Stimulated activated CD4-positive, alpha-beta T cell treated with anti-CD3 and anti-CD28 coated beads, Interleukin-12 subunit alpha, Interleukin-12 subunit beta, amount 100 ng/mL, for 48 hours (primary cell): Measurements from ENCODE around the gene ZNF443.
"Not testable (repeated sequence)": the region's sequence is repeated elsewhere in the genome, so short reads cannot be mapped to it uniquely, and the experiment has no call there.

ENCODE experiments used
- DNase-seq, 3 donors: peaks; one replicate each; pipeline ENCODE4 v3.0.0-alpha.2; 2020; ENCODE audit warnings: low read depth in 2 of 3, low spot score in 1 of 3

Gene ZNF443

GRCh38 chr19:12440541-12441316 is at the start of gene ZNF443:
Gene ZNF443, minus strand, starts transcription at chr19:12441021. Its CDS starts 107 bp downstream, at chr19:12440914.
- DNase-seq: peak; percentile 97 to 100 (median 99)

- DNase-seq: not testable (repeated sequence)
Measured at GRCh38 chr19:12486265-12486783, 45.5 kb upstream of the ZNF443 start.

GRCh38 chr19:12485571-12485970 is 44.8 kb upstream of the ZNF443 start:
- no peak for DNase-seq

- DNase-seq: no peak
Measured at GRCh38 chr19:12485052-12485416, 44.2 kb upstream of the ZNF443 start.

- peak; percentile 78 to 91 (median 80) for DNase-seq
Measured at GRCh38 chr19:12484371-12485051, 43.7 kb upstream of the ZNF443 start, which contains the start of gene ZNF709. Gene ZNF709, minus strand, starts transcription at chr19:12484816. Its CDS starts 159 bp downstream, at chr19:12484657.

- DNase-seq: no peak
Measured at GRCh38 chr19:12484011-12484370, 43.2 kb upstream of the ZNF443 start.

- no peak for DNase-seq
Measured at GRCh38 chr19:12482509-12482886, 41.7 kb upstream of the ZNF443 start.

- no peak for DNase-seq
Measured at GRCh38 chr19:12481781-12482508, 41.1 kb upstream of the ZNF443 start.

GRCh38 chr19:12478234-12478941 is 37.6 kb upstream of the ZNF443 start:
- no peak for DNase-seq

- not testable (repeated sequence) for DNase-seq
Measured at GRCh38 chr19:12467651-12468050, 26.8 kb upstream of the ZNF443 start.

GRCh38 chr19:12465211-12465610 is 24.4 kb upstream of the ZNF443 start:
- no peak for DNase-seq

GRCh38 chr19:12464769-12465168 is 23.9 kb upstream of the ZNF443 start:
- no peak for DNase-seq

- not testable (repeated sequence) for DNase-seq
Measured at GRCh38 chr19:12464139-12464538, 23.3 kb upstream of the ZNF443 start.

- no peak for DNase-seq
Measured at GRCh38 chr19:12453495-12453894, 12.7 kb upstream of the ZNF443 start.

GRCh38 chr19:12450844-12451243 is 10.0 kb upstream of the ZNF443 start:
- DNase-seq: no peak

GRCh38 chr19:12448808-12449207 is 8.0 kb upstream of the ZNF443 start:
- DNase-seq: no peak

- DNase-seq: peak; percentile 15 to 46 (median 36)
Measured at GRCh38 chr19:12439686-12440540, 908 bp downstream of the ZNF443 start.

- not testable (repeated sequence) for DNase-seq
Measured at GRCh38 chr19:12430726-12431299, 10.0 kb downstream of the ZNF443 start.

GRCh38 chr19:12425888-12426274 is 14.9 kb downstream of the ZNF443 start:
- DNase-seq: no peak
